IPS-15b (cell line): ENCODE results near the gene CDK3.

ENCODE experiments used
- H3K27me3 ChIP-seq: one replicate; pipeline ENCODE4 v1.6.1; 2013; ENCODE audit warnings: low read length; ENCODE audit not compliant: control insufficient read depth, insufficient read depth
- H3K36me3 ChIP-seq: one replicate; pipeline ENCODE4 v1.6.1; 2013; ENCODE audit warnings: low read length; ENCODE audit not compliant: control insufficient read depth, insufficient read depth
- H3K4me1 ChIP-seq: one replicate; pipeline ENCODE4 v1.6.1; 2013; ENCODE audit warnings: mild to moderate bottlenecking, low read length; ENCODE audit not compliant: control insufficient read depth, insufficient read depth
- H3K4me3 ChIP-seq: one replicate; pipeline ENCODE4 v1.5.1; 2013; ENCODE audit warnings: low read depth, low read length
- H3K9ac ChIP-seq: one replicate; pipeline ENCODE4 v1.6.1; 2013; ENCODE audit warnings: low read depth, mild to moderate bottlenecking, low read length
- H3K9me3 ChIP-seq: one replicate; pipeline ENCODE4 v1.6.1; 2013; ENCODE audit warnings: mild to moderate bottlenecking, low read length; ENCODE audit not compliant: control insufficient read depth, insufficient read depth

CDK3 gene

GRCh38 chr17:76022285-76022684, 21.6 kb downstream of the CDK3 start:
- H3K4me1 ChIP-seq: no peaks in the 10 kb centered on the region
- no peaks in the 10 kb centered on the region for H3K36me3 ChIP-seq
- H3K9ac ChIP-seq: no peak overlapping the region
- H3K9me3 ChIP-seq: no peaks in the 10 kb centered on the region
- no peak overlapping the region for H3K4me3 ChIP-seq
- H3K27me3 ChIP-seq: no peaks in the 10 kb centered on the region

DNA sequence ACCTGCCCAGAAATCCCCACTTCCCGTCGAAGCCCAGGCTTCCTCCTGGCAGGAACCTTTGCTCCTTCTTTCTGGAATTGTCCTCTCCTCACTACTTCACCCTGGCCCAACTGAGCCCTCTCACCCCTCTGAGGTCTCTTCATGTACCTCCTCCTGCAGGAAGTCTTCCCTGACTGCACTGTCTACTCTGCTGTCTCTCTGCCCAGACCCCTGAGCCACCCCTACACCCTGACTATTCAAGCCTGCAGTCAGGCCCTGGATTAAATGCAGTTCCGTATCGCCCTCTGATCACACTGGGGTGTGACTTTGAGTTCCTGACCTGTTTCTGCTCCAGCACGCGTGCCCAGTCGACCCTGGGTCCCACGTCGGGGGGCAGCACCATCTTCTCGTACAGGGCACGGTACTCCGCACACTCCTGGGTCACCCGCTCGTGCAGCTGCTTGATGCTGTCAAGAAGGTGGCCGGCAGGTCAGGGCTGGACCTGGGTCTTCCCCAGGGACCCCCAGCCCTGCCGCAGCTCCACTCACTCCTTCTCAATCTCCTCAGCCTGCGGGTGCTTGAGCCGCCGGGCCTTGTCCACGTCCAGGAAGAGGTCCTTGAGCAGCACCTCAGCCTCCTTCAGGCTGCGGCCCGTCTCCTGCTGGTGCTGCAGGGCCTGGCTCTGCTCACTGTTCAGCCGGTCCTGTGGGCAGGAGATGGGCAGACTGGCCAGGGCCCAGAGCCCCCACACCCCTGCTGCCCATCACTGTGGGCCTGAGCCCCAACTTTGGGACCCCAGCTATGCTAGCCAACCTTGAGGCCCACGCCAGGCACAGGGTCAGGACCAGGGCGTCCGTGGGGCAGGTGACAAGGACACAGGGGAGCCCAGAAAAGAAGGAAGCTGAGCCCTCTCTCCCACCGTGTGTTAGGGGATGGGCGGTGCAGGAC, 22.6 kb downstream of the CDK3 start:
- H3K4me1 ChIP-seq: no peaks in the 10 kb centered on the region
- H3K9ac ChIP-seq: no peak overlapping the region
- no peaks in the 10 kb centered on the region for H3K36me3 ChIP-seq
- H3K27me3 ChIP-seq: no peaks in the 10 kb centered on the region
- H3K9me3 ChIP-seq: no peaks in the 10 kb centered on the region
- H3K4me3 ChIP-seq: no peak overlapping the region

GRCh38 chr17:76023900-76024237, 23.2 kb downstream of the CDK3 start:
- H3K4me1 ChIP-seq: no peaks in the 10 kb centered on the region
- H3K9ac ChIP-seq: no peak overlapping the region
- no peaks in the 10 kb centered on the region for H3K36me3 ChIP-seq
- H3K27me3 ChIP-seq: no peaks in the 10 kb centered on the region
- no peak overlapping the region for H3K4me3 ChIP-seq
- no peaks in the 10 kb centered on the region for H3K9me3 ChIP-seq

DNA sequence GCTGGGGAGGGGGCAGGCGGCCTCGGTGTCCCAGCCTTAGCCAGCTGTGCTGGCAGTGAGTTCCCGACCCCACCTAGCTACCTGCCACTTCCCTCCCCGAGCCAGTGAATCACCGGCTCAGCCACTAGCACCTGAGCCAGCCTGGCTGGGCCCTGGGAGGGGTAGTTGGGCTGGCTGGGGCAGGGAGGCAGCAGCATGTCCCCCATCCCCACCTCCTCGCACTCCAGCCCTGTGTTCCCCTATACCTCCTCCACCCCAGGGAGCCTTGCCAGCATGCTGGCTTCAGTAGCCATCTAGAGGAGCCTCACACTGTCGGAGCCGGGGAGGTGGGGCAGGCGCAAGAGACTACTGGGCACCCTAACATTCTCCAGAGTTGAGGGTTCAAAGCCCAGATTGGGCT, 23.7 kb downstream of the CDK3 start:
- Histone ChIP-seq H3K36me3 (no peaks in the 10 kb centered on the region), H3K9ac (no peak overlapping the region), H3K9me3 (no peaks in the 10 kb centered on the region), H3K4me1 (no peaks in the 10 kb centered on the region), H3K4me3 (no peak overlapping the region), H3K27me3 (no peaks in the 10 kb centered on the region)

DNA sequence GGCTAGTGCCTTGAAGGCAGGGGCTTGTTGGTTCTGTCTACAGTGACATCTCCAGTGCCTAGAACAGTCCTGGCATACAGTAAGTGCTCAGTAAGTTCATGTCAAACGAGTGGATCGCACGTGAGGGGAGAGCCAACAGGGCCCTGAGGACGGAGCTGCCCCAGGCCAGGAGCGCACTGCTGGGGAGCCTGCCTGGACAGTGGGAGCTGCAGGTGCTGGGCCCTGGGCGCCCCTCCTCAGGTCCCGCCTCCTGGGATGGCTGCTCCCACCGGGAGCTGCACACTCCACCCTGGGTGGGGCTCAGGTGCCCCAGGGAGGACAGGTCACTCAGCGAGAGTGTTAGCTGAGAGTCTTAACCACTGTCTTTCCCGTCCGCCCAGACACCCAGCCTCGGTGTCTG, 24.6 kb downstream of the CDK3 start:
- Histone ChIP-seq H3K9me3 (no peaks in the 10 kb centered on the region), H3K9ac (no peak overlapping the region), H3K27me3 (no peaks in the 10 kb centered on the region), H3K36me3 (no peaks in the 10 kb centered on the region), H3K4me3 (no peak overlapping the region), H3K4me1 (peaks cover 4% of the 10 kb centered on the region)

- Histone ChIP-seq H3K27me3 (no peaks in the 10 kb centered on the region), H3K4me1 (peaks cover 4% of the 10 kb centered on the region), H3K36me3 (no peaks in the 10 kb centered on the region), H3K9ac (no peak overlapping the region), H3K4me3 (no peak overlapping the region), H3K9me3 (no peaks in the 10 kb centered on the region)
Observed at GRCh38 chr17:76026714-76027158, 26.1 kb downstream of the CDK3 start.

- Histone ChIP-seq H3K9me3 (no peaks in the 10 kb centered on the region), H3K36me3 (no peaks in the 10 kb centered on the region), H3K27me3 (no peaks in the 10 kb centered on the region), H3K4me1 (peaks cover 4% of the 10 kb centered on the region), H3K9ac (no peak within 1 kb of the TSS), H3K4me3 (no peak within 1 kb of the TSS)
Observed at GRCh38 chr17:76027159-76027839, 26.6 kb downstream of the CDK3 start, which contains the start of gene EVPL. Gene EVPL (minus strand): TSS chr17:76027306. CDS start chr17:76027198, 108 bp downstream.

DNA sequence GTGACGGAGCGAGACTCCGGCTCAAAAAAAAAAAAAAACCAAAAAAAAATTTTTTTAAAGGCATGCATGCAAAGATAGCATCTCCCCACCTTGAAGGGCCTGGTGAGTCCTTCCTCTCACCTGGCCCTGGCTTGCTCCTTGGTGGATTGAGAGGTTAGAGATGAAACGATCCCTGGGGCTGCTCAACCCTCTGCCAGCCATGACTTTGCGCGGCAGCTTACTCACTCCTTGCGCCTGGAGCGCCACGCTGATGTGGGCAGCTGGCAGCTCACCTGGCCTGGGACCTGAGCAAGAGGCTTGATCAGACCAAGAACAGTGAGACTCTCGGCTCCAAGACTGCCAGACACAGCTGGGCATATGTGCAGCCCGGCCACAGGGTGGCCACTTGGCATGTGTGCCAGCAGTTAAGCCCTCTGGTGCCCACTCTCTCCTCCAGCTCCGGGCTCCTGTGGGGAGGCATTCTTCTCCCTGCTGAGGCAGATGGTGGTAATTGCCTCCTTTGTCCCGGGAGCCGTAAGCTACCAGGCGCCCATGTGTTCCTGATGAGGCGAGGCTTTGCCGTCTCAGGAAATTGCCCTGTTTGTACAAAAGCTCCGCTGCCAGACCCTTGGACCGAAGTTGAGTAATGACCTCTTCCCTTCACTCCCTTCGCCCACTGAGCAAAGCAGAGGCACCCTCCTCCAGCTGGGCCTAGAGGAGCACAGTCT, 31.6 kb downstream of the CDK3 start:
- peaks cover 4% of the 10 kb centered on the region for H3K4me1 ChIP-seq
- no peak overlapping the region for H3K4me3 ChIP-seq
- no peaks in the 10 kb centered on the region for H3K36me3 ChIP-seq

DNA sequence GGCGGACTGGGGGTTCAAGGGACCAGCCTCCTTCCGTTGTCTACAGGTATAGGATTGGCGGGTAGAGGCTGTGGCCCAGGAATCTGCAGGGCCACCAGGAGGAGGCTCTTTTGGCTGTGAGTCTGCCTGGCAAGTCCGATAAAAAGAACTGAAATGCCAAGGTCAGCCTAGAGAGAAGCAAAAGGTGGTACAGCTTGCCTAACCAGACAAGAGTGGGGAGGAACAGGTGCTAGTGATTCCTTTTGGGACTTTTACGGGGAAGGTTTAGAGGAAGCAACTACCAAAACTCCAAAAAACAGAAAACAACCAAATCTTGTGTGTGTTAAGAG, 32.1 kb downstream of the CDK3 start:
- H3K4me3 ChIP-seq: no peak overlapping the region
- no peaks in the 10 kb centered on the region for H3K9me3 ChIP-seq
- H3K36me3 ChIP-seq: no peaks in the 10 kb centered on the region
- no peak overlapping the region for H3K9ac ChIP-seq
- H3K27me3 ChIP-seq: no peaks in the 10 kb centered on the region
- H3K4me1 ChIP-seq: peaks cover 4% of the 10 kb centered on the region

More for the DNA sequence above, 31.6 kb downstream of the CDK3 start:
- Histone ChIP-seq H3K9ac (no peak overlapping the region), H3K27me3 (no peaks in the 10 kb centered on the region), H3K9me3 (no peaks in the 10 kb centered on the region)

DNA sequence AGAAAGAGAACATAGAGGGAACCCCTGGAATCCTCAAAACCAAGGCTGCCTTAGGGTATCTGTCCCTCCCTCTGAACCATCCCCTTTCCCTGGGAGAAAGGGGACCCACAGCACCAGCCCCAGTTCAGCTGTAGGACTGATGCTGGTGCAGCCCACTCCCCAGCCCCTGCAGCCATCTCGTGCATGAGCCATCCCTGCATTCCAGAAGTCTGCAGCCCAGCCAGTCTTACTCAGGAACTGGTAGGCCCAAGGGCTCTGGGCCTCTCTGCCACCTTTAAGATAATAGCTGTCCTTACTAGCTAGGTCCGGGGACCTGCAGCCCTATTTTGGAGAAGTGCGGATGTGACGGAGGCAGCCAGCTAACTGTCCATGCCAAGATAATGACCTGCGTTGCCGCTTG, 32.5 kb downstream of the CDK3 start:
- H3K9me3 ChIP-seq: no peaks in the 10 kb centered on the region

GRCh38 chr17:76034428-76035350, 34.0 kb downstream of the CDK3 start:
- Histone ChIP-seq H3K9ac (no peak overlapping the region), H3K9me3 (no peaks in the 10 kb centered on the region), H3K36me3 (peaks cover 3% of the 10 kb centered on the region), H3K4me1 (peaks cover 2% of the 10 kb centered on the region), H3K27me3 (no peaks in the 10 kb centered on the region), H3K4me3 (no peak overlapping the region)

More for the DNA sequence above, 32.5 kb downstream of the CDK3 start:
- Histone ChIP-seq H3K4me3 (no peak overlapping the region), H3K9ac (no peak overlapping the region), H3K36me3 (no peaks in the 10 kb centered on the region), H3K4me1 (peaks cover 4% of the 10 kb centered on the region), H3K27me3 (no peaks in the 10 kb centered on the region)
